ENCODE results near the gene GRID1. TPM values are rescaled to one million over a fixed set of nuclear protein-coding genes. Genes with fewer than 3 reads are reported as not detected.
A peak's percentile ranks its signal among the peaks of the same experiment; 100 is the strongest.
"Not testable (repeated sequence)": the region's sequence is repeated elsewhere in the genome, so short reads cannot be mapped to it uniquely, and the experiment has no call there.

Gene GRID1
- total RNA-seq, 1 experiment from 2014 or later: 0.53 TPM

- in situ Hi-C loops (cut with HindIII; ENCODE audit: low pct_unique_long_range_greater_than_20kb, low sequenced_read_pairs): no loop called here
- no peak for DNase-seq (ENCODE audit: low read depth, low spot score)
Observed at GRCh38 chr10:86244297-86245014, 122.1 kb downstream of the GRID1 start.

- in situ Hi-C loops (cut with HindIII; ENCODE audit: low pct_unique_long_range_greater_than_20kb, low sequenced_read_pairs): no loop called here
Observed at GRCh38 chr10:86243651-86244155, 122.9 kb downstream of the GRID1 start.

GRCh38 chr10:86242761-86243160 lies 123.8 kb downstream of the GRID1 start:
- DNase-seq (ENCODE audit: low read depth, low spot score): no peak
- in situ Hi-C loops (cut with HindIII; ENCODE audit: low pct_unique_long_range_greater_than_20kb, low sequenced_read_pairs): no loop called here

More at GRCh38 chr10:86243651-86244155, 122.9 kb downstream of the GRID1 start:
- no peak for DNase-seq (ENCODE audit: low read depth, low spot score)

GRCh38 chr10:86238089-86238488 lies 128.5 kb downstream of the GRID1 start:
- DNase-seq (ENCODE audit: low read depth, low spot score); in situ Hi-C loops (cut with HindIII; ENCODE audit: low pct_unique_long_range_greater_than_20kb, low sequenced_read_pairs): not testable (repeated sequence)

- no peak for DNase-seq (ENCODE audit: low read depth, low spot score)
- in situ Hi-C loops (cut with HindIII; ENCODE audit: low pct_unique_long_range_greater_than_20kb, low sequenced_read_pairs): no loop called here
Observed at GRCh38 chr10:86234541-86235270, 131.9 kb downstream of the GRID1 start.

- in situ Hi-C loops (cut with HindIII; ENCODE audit: low pct_unique_long_range_greater_than_20kb, low sequenced_read_pairs): no loop called here
Observed at GRCh38 chr10:86234107-86234506, 132.5 kb downstream of the GRID1 start.

GRCh38 chr10:86233131-86233530 lies 133.5 kb downstream of the GRID1 start:
- in situ Hi-C loops (cut with HindIII; ENCODE audit: low pct_unique_long_range_greater_than_20kb, low sequenced_read_pairs): no loop called here

More at GRCh38 chr10:86234107-86234506, 132.5 kb downstream of the GRID1 start:
- DNase-seq (ENCODE audit: low read depth, low spot score): no peak

GRCh38 chr10:86232644-86233043 lies 134.0 kb downstream of the GRID1 start:
- in situ Hi-C loops (cut with HindIII; ENCODE audit: low pct_unique_long_range_greater_than_20kb, low sequenced_read_pairs): no loop called here
- no peak for DNase-seq (ENCODE audit: low read depth, low spot score)

More at GRCh38 chr10:86233131-86233530, 133.5 kb downstream of the GRID1 start:
- DNase-seq (ENCODE audit: low read depth, low spot score): no peak

GRCh38 chr10:86231796-86232560 lies 134.6 kb downstream of the GRID1 start:
- in situ Hi-C loops (cut with HindIII; ENCODE audit: low pct_unique_long_range_greater_than_20kb, low sequenced_read_pairs): no loop called here
- DNase-seq (ENCODE audit: low read depth, low spot score): no peak

- in situ Hi-C loops (cut with HindIII; ENCODE audit: low pct_unique_long_range_greater_than_20kb, low sequenced_read_pairs): no loop called here
- no peak for DNase-seq (ENCODE audit: low read depth, low spot score)
Observed at GRCh38 chr10:86230557-86231180, 135.9 kb downstream of the GRID1 start.

- in situ Hi-C loops (cut with HindIII; ENCODE audit: low pct_unique_long_range_greater_than_20kb, low sequenced_read_pairs): no loop called here
- DNase-seq (ENCODE audit: low read depth, low spot score): no peak
Observed at GRCh38 chr10:86229811-86230556, 136.6 kb downstream of the GRID1 start.

GRCh38 chr10:86229376-86229775 lies 137.2 kb downstream of the GRID1 start:
- in situ Hi-C loops (cut with HindIII; ENCODE audit: low pct_unique_long_range_greater_than_20kb, low sequenced_read_pairs): no loop called here
- no peak for DNase-seq (ENCODE audit: low read depth, low spot score)

- DNase-seq (ENCODE audit: low read depth, low spot score): no peak
- in situ Hi-C loops (cut with HindIII; ENCODE audit: low pct_unique_long_range_greater_than_20kb, low sequenced_read_pairs): no loop called here
Observed at GRCh38 chr10:86227501-86228258, 138.9 kb downstream of the GRID1 start.

GRCh38 chr10:86226781-86227201 lies 139.8 kb downstream of the GRID1 start:
- in situ Hi-C loops (cut with HindIII; ENCODE audit: low pct_unique_long_range_greater_than_20kb, low sequenced_read_pairs): no loop called here
- DNase-seq (ENCODE audit: low read depth, low spot score): no peak

- in situ Hi-C loops (cut with HindIII; ENCODE audit: low pct_unique_long_range_greater_than_20kb, low sequenced_read_pairs): no loop called here
Observed at GRCh38 chr10:86226016-86226415, 140.6 kb downstream of the GRID1 start.

GRCh38 chr10:86225103-86225782 lies 141.4 kb downstream of the GRID1 start:
- DNase-seq (ENCODE audit: low read depth, low spot score): peak; percentile 2
- in situ Hi-C loops (cut with HindIII; ENCODE audit: low pct_unique_long_range_greater_than_20kb, low sequenced_read_pairs): no loop called here

More at GRCh38 chr10:86226016-86226415, 140.6 kb downstream of the GRID1 start:
- no peak for DNase-seq (ENCODE audit: low read depth, low spot score)
